Measurements from ENCODE around the gene CARD10.

GRCh38 chr22:37483050-37483449 is 36.2 kb downstream of the CARD10 start:
- TF ChIP-seq, protein P1, sequence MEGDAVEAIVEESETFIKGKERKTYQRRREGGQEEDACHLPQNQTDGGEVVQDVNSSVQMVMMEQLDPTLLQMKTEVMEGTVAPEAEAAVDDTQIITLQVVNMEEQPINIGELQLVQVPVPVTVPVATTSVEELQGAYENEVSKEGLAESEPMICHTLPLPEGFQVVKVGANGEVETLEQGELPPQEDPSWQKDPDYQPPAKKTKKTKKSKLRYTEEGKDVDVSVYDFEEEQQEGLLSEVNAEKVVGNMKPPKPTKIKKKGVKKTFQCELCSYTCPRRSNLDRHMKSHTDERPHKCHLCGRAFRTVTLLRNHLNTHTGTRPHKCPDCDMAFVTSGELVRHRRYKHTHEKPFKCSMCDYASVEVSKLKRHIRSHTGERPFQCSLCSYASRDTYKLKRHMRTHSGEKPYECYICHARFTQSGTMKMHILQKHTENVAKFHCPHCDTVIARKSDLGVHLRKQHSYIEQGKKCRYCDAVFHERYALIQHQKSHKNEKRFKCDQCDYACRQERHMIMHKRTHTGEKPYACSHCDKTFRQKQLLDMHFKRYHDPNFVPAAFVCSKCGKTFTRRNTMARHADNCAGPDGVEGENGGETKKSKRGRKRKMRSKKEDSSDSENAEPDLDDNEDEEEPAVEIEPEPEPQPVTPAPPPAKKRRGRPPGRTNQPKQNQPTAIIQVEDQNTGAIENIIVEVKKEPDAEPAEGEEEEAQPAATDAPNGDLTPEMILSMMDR (conservative IDR thresholded peaks at IDR 0.05 in 1 of 2, IDR thresholded peaks at IDR 0.05 in 1 of 2; ENCODE audit: extremely low read depth in 1 of 2, insufficient read depth in 1 of 2, low read depth in 1 of 2, low read length in 2 of 2), result no peak
- TF ChIP-seq EZH2 (IDR thresholded peaks at IDR 0.05; ENCODE audit: borderline replicate concordance, low read length), result no peak

Measured in mammary epithelial cell (primary cell).